HCT116 (cell line): ENCODE results near the gene WDPCP. TPM values are rescaled to one million over a fixed set of nuclear protein-coding genes. Genes with fewer than 3 reads are reported as not detected.

ENCODE experiments used
- ATAC-seq: fragments of 200-7000 bp; cut with Tn5 transposase; 2 replicates; pipeline ENCODE4 v1.9.1; 2020; ENCODE audit warnings: mild to moderate bottlenecking, moderate library complexity
- BruUV-seq: library from RNA; stranded (reverse); fragments of 400-500 nt; replicated peaks from 2 replicates; lab custom pipeline; 2021; lab: Mats Ljungman, UMichigan
- CTCF ChIA-PET: fragments of 300-600 bp; sonication (Branson Sonifier 250); formaldehyde crosslinking; loops from one replicate; lab custom pipeline; 2021; ENCODE audit warnings: antibody characterized with exemption; lab: Charles Lee
- POLR2A ChIA-PET: fragments of 300-600, 350-600 bp; sonication (Branson Sonifier 250); formaldehyde crosslinking; loops from one replicate; lab custom pipeline; 2021; ENCODE audit warnings: antibody characterized with exemption; lab: Charles Lee
- RAD21 ChIA-PET, 2 experiments: fragments of 300-600 bp; sonication (Branson Sonifier 250); formaldehyde crosslinking; loops; one replicate each; lab custom pipeline; 2023; ENCODE audit warnings: low total read pairs in 2 of 2; ENCODE audit not compliant: uncharacterized antibody in 2 of 2, unreplicated experiment in 2 of 2, low non-redundant PET in 1 of 2; lab: Charles Lee
- DNase-seq: peaks from one replicate; pipeline ENCODE4 v3.0.0-alpha.2; 2010; ENCODE audit warnings: low read depth, low spot score
- H2AFZ ChIP-seq: fragments of 200-600 bp; shearing (Covaris generic), sonication (generic); 2 replicates; pipeline ENCODE4 v1.6.1; 2017; ENCODE audit warnings: low read depth, mixed run types, mixed read lengths, antibody characterized with exemption, low read length; ENCODE audit not compliant: poor library complexity, severe bottlenecking
- H3K27ac ChIP-seq: 2 replicates; pipeline ENCODE4 v1.5.1; 2012; ENCODE audit warnings: low read depth, low read length
- H3K27me3 ChIP-seq: fragments of 200-600 bp; sonication (generic); 2 replicates; pipeline ENCODE4 v1.6.1; 2016; ENCODE audit warnings: mixed run types, low read length, mixed read lengths; ENCODE audit not compliant: insufficient read depth
- H3K36me3 ChIP-seq, 2 experiments: fragments of 200-500 bp in 1 of 2; fragments of 200-600 bp in 1 of 2; sonication (Bioruptor generic) in 1 of 2; sonication (generic) in 1 of 2; 2 replicates each; pipeline versions ENCODE4 v1.5.1 to v1.6.1; 2014 to 2016; ENCODE audit warnings: low read length in 2 of 2, inconsistent platforms in 1 of 2, mixed read lengths in 1 of 2, mixed run types in 1 of 2; ENCODE audit not compliant: insufficient read depth in 2 of 2, control insufficient read depth in 1 of 2
- H3K4me1 ChIP-seq, 2 experiments: fragments of 200-600 bp in 1 of 2; sonication (generic) in 1 of 2; 2 replicates each; pipeline versions ENCODE4 v1.5.1 to v1.6.1; 2012 to 2017; ENCODE audit warnings: low read length in 2 of 2, inconsistent platforms in 1 of 2, mild to moderate bottlenecking in 1 of 2, mixed read lengths in 1 of 2, mixed run types in 1 of 2, moderate library complexity in 1 of 2; ENCODE audit not compliant: insufficient read depth in 2 of 2, control insufficient read depth in 1 of 2
- H3K4me2 ChIP-seq: fragments of 200-600 bp; sonication (generic); 2 replicates; pipeline ENCODE4 v1.6.1; 2017; ENCODE audit warnings: mixed run types, low read length, mixed read lengths
- H3K4me3 ChIP-seq, 2 experiments: fragments of 200-600 bp in 1 of 2; sonication (generic) in 1 of 2; replicated peaks in 1 of 2; 2 replicates each; pipeline ENCODE4 v1.5.1; 2011 to 2016; ENCODE audit warnings: low read length in 2 of 2, control low read depth in 1 of 2, low read depth in 1 of 2, mild to moderate bottlenecking in 1 of 2, mixed read lengths in 1 of 2, mixed run types in 1 of 2
- H3K79me2 ChIP-seq: fragments of 200-600 bp; sonication (generic); 2 replicates; pipeline ENCODE4 v1.6.1; 2017; ENCODE audit warnings: mild to moderate bottlenecking, mixed run types, low read length, moderate library complexity, mixed read lengths; ENCODE audit not compliant: insufficient read depth
- H3K9ac ChIP-seq: fragments of 200-600 bp; sonication (generic); 2 replicates; pipeline ENCODE4 v1.6.1; 2016; ENCODE audit warnings: low read length, mixed read lengths
- H3K9me2 ChIP-seq: fragments of 200-600 bp; sonication (generic), shearing (Covaris generic); 2 replicates; pipeline ENCODE4 v1.6.1; 2017; ENCODE audit warnings: mixed run types, mild to moderate bottlenecking, moderate library complexity; ENCODE audit not compliant: insufficient read depth
- H3K9me3 ChIP-seq, 2 experiments: fragments of 200-500 bp in 1 of 2; fragments of 200-600 bp in 1 of 2; sonication (Bioruptor generic) in 1 of 2; sonication (generic) in 1 of 2; 2 replicates each; pipeline ENCODE4 v1.6.1; 2014 to 2017; ENCODE audit warnings: low read length in 2 of 2, mixed read lengths in 2 of 2, inconsistent platforms in 1 of 2, low read depth in 1 of 2, mild to moderate bottlenecking in 1 of 2, mixed run types in 1 of 2, moderate library complexity in 1 of 2; ENCODE audit not compliant: control insufficient read depth in 1 of 2, insufficient read depth in 1 of 2
- H4K20me1 ChIP-seq: fragments of 200-600 bp; sonication (generic), shearing (Covaris generic); 2 replicates; pipeline ENCODE4 v1.6.1; 2017; ENCODE audit warnings: mixed run types, mild to moderate bottlenecking, moderate library complexity; ENCODE audit not compliant: insufficient read depth
- CEBPB ChIP-seq: IDR thresholded peaks from 2 replicates; pipeline ENCODE4 v1.6.1; 2012; ENCODE audit warnings: low read depth
- EZH2phosphoT487 ChIP-seq: fragments of 200-600 bp; IDR thresholded peaks from 2 replicates; pipeline ENCODE4 v1.6.1; 2018; ENCODE audit warnings: antibody characterized with exemption, borderline replicate concordance
- POLR2AphosphoS5 ChIP-seq: IDR thresholded peaks from 2 replicates; pipeline ENCODE4 v1.6.1; 2011; ENCODE audit warnings: mild to moderate bottlenecking, low read depth, low read length, moderate library complexity
- RAD21 ChIP-seq: IDR thresholded peaks from 2 replicates; pipeline ENCODE4 v1.6.1; 2012; ENCODE audit warnings: low read depth, mild to moderate bottlenecking
- SIN3A ChIP-seq: IDR thresholded peaks from 2 replicates; pipeline ENCODE4 v1.6.1; 2012; ENCODE audit warnings: low read depth
- SP1 ChIP-seq: IDR thresholded peaks from 2 replicates; pipeline ENCODE4 v1.6.1; 2012; ENCODE audit warnings: low read depth
- SRF ChIP-seq: IDR thresholded peaks from 2 replicates; pipeline ENCODE4 v1.6.1; 2012; ENCODE audit warnings: low read depth
- ZFX ChIP-seq: fragments of 450-650 bp; IDR thresholded peaks from 2 replicates; pipeline ENCODE4 v1.6.1; 2017
- intact Hi-C: fragments of 100-400 bp; cut with micrococcal nuclease; formaldehyde crosslinking; loops from 2 replicates; pipeline ENCODE4 v1.10.0; 2022
- total RNA-seq: library from RNA; stranded (reverse); gene quantifications from one replicate; pipeline ENCODE4 v1.2.1, GENCODE V29; 2021; ENCODE audit not compliant: unreplicated experiment
- TF ChIP-seq, protein P1 (sequence below): IDR thresholded peaks from 2 replicates; pipeline ENCODE4 v1.6.1; 2011; ENCODE audit warnings: mild to moderate bottlenecking, low read length, moderate library complexity; ENCODE audit not compliant: insufficient replicate concordance; ENCODE audit errors: extremely low read depth
- TF ChIP-seq, protein P2 (sequence below): IDR thresholded peaks from 2 replicates; pipeline ENCODE4 v1.6.1; 2012

The WDPCP gene
- total RNA-seq, 1 experiment from 2014 or later, result 4.1 TPM

DNA sequence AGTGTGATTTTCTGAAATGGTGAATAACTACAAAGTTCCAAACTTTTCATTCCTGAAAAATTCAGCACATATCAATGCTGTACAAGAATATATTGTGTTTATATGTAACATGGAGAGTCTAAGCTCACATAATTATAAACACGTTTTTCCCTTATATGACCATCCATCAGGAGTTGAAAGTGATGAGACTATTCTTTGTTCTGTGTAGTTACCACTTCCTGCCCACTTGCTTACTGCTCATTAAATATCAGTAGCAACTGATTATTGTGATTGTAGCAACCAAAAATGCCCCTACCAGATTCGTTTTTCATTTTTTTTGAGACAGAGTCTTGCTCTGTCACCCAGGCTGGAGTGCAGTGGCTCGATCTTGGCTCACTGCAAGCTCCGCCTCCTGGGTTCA is 506.9 kb downstream of the WDPCP start:
- no peaks in the 10 kb centered on the region for H3K9me2 ChIP-seq
- no TSS peak for BruUV-seq
- no peaks in the 10 kb centered on the region for H4K20me1 ChIP-seq
- intact Hi-C loops, result no loop called here
- TF ChIP-seq SP1, result no peak
- no peak for TF ChIP-seq SIN3A
- TF ChIP-seq, protein P1, sequence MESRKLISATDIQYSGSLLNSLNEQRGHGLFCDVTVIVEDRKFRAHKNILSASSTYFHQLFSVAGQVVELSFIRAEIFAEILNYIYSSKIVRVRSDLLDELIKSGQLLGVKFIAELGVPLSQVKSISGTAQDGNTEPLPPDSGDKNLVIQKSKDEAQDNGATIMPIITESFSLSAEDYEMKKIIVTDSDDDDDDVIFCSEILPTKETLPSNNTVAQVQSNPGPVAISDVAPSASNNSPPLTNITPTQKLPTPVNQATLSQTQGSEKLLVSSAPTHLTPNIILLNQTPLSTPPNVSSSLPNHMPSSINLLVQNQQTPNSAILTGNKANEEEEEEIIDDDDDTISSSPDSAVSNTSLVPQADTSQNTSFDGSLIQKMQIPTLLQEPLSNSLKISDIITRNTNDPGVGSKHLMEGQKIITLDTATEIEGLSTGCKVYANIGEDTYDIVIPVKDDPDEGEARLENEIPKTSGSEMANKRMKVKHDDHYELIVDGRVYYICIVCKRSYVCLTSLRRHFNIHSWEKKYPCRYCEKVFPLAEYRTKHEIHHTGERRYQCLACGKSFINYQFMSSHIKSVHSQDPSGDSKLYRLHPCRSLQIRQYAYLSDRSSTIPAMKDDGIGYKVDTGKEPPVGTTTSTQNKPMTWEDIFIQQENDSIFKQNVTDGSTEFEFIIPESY, result no peak
- TF ChIP-seq RAD21, result no peak
- no peak for TF ChIP-seq EZH2phosphoT487
- TF ChIP-seq CEBPB, result no peak
- TF ChIP-seq POLR2AphosphoS5, result no peak
- no peak for TF ChIP-seq SRF
- TF ChIP-seq, protein P2, sequence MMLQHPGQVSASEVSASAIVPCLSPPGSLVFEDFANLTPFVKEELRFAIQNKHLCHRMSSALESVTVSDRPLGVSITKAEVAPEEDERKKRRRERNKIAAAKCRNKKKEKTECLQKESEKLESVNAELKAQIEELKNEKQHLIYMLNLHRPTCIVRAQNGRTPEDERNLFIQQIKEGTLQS, result no peak
- no peak for TF ChIP-seq ZFX
- ChIA-PET POLR2A (no interaction called here), CTCF (no interaction called here), RAD21 (no interaction called here)
- H3K9me3 ChIP-seq, result no peaks in the 10 kb centered on the region
- no peaks in the 10 kb centered on the region for H3K36me3 ChIP-seq
- H2AFZ ChIP-seq, result no peak overlapping the region
- ATAC-seq (no peak), DNase-seq (no peak)
- H3K27ac ChIP-seq, result no peak overlapping the region
- no peaks in the 10 kb centered on the region for H3K79me2 ChIP-seq
- H3K9ac ChIP-seq, result no peak overlapping the region
- H3K27me3 ChIP-seq, result no peaks in the 10 kb centered on the region
- no peak overlapping the region for H3K4me3 ChIP-seq
- no peak overlapping the region for H3K4me2 ChIP-seq
- no peaks in the 10 kb centered on the region for H3K4me1 ChIP-seq
